Activated T-cell treated with anti-CD3 and anti-CD28 coated beads for 48 hours (primary cell): Measurements from ENCODE around the gene RRAGC.
"Not testable (repeated sequence)": the region's sequence is repeated elsewhere in the genome, so short reads cannot be mapped to it uniquely, and the experiment has no call there.

Experiments
- DNase-seq: peaks from one replicate; pipeline ENCODE4 v3.0.0-alpha.2; 2020; ENCODE audit warnings: low read depth

RRAGC gene

GRCh38 chr1:38817267-38818174 is 42.1 kb downstream of the RRAGC start:
- DNase-seq = no peak

GRCh38 chr1:38815903-38816627 is 43.5 kb downstream of the RRAGC start:
- DNase-seq = no peak

DNA sequence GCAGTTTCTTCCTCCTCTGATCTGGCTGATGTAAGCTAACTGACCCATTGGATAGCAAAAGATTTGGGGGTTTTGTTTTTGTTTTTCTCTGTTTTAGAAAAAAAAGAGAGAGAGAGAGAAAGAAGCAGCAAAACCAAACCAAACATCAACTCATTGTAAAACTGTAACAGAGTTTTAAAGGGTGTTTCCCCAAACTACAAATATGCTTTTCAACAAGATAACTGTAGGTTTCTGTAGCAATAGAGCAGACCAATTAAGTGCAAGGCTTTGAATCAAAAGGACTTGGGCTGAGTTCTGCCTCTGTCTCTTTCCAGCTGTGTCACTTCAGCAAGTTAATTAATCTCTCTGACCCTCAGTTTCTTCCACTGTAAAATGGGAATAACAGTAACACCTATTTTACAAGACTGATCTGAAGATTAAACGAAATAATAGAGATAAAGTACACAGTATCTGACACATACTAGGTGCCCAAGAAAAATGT is 44.5 kb downstream of the RRAGC start:
- no peak for DNase-seq

DNA sequence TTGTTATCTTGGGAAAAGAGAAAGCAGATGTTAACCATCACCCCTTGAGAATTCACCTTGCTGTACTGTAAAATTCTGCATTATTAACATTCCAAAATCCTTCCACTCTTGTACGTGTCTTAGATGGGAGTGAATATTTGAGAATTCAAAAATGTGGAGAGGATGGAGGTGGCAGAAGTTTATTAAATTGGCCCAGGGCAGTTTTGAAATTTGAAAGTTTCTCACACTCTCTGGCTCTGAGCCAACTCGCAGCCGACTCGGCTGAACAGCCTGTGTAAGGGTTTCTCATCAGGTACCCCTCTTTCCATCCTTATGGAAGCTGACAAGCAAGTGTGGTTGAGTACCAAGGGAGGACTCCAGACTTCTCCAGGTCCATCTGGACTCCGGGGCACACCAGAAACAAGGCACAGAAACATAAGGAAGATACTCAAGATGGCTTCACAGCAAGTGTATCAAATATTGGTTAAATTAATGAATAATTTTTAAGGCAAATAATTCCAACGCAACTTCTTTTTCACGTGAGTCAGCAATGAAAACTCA is 45.1 kb downstream of the RRAGC start:
- no peak for DNase-seq

DNA sequence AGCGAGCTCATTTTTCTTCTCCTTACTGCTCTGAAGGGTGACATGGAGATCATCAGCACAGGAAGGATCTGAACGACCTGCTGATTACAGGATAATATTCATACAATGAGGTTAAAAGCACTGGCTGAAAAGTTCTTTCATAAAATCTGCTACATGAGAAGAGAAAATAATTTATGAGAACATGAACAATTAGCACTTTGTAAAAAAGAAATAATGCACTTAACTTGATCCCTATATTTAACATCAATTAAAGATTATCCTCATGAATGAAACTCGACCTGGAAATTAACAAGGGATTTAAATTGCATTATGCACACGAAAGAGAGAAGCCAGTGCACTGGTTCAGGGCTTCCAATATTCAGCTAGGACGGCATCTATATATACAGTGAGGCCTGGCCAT is 46.6 kb downstream of the RRAGC start:
- DNase-seq = no peak

DNA sequence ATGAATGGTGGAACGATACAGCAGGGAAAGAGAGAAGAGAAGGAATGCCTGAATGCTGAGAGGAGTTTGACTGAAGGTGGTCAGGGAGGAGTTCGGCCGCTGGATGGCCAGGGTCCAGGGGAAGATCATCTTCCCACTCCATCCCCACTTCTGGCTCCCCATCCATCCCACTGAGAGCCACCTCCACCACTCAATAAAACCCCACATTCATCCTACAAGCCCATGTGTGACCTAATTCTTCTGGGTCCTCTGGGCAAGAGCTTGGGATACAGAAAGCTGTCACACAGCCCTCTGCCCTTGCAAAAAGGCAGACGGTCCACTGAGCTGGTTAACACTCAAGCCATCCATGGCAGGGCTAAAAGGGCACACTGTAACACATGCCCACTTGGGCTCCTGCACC is 48.1 kb downstream of the RRAGC start:
- DNase-seq = not testable (repeated sequence)

DNA sequence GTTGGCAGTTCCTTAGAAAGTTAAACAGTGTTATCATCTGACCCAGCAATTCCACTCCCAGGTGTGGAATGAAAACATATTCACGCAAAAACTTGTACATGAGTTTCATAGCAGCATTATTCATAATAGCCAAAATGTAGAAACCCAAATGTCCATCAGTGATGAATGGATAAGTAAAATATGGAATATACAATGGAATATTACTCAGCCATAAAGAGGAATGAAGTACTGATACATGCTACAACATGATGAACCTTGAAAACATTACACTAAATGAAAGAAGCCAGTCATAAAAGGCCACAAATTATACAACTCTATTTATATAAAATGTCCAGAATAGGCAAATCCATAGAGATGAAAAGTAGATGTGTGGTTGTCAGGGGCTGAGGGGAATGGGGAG is 53.5 kb downstream of the RRAGC start:
- no peak for DNase-seq

- DNase-seq = no peak
These were observed 54.5 kb downstream of the RRAGC start for GRCh38 chr1:38805036-38805435.

- no peak for DNase-seq
These were observed 55.3 kb downstream of the RRAGC start for GRCh38 chr1:38804062-38804886.

DNA sequence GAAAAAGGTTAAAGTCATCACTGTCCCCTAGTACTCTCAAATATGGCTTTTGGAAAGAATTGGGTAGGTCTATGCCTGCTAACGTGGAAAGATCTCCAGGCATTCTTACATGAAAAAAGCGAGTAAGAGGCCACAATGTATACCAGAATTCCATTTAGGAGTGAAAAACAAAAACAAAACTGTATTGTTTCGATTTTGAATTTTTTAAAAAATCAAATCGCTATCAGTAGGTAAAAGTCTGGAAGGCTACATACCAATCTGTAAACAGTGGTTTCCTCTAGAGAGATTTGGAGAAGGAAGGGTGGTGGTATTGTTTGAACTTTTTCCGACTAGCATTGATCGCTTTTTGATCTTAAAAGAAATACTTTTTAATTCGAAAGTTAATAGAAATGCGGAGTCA is 55.9 kb downstream of the RRAGC start:
- no peak for DNase-seq

- no peak for DNase-seq
These were observed 58.6 kb downstream of the RRAGC start for GRCh38 chr1:38800720-38801671.

GRCh38 chr1:38793299-38793698 is 66.3 kb downstream of the RRAGC start:
- DNase-seq = no peak

- DNase-seq = no peak
These were observed 67.7 kb downstream of the RRAGC start for GRCh38 chr1:38791892-38792291.

- DNase-seq = no peak
These were observed 68.4 kb downstream of the RRAGC start for GRCh38 chr1:38791164-38791515.

- no peak for DNase-seq
These were observed 69.0 kb downstream of the RRAGC start for GRCh38 chr1:38790422-38791163.

DNA sequence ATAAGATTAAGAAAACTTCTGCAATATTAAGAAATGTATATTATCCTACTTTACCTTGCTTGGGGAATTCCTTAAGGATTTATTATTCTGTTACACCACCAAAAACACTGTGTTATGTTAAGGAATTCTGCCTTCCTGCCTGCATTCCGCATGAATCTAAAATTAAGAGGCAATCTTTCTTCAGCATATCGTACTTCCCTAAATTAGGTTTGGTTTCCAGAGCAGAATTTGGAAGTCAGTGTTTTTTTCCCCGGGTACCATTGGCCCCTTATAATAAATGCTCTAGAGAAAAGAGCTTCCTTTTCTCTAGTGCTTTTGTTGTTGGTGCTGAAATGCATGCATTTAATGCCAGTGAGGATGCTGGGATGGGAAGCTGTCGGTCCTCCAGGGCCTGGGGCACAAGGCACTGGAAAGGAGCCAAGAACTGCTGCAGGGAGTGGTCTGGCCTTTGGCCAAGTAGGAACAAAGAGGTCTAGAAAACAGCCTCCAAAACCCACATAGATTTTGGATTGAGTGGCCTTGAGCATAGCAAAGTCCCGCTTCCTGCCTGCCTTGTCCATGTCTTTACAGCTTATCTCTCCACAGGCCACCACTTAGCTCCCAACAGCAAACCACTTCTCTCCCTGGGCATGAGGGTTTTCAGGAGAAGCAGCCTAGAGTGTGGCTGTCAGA is 69.9 kb downstream of the RRAGC start:
- no peak for DNase-seq

DNA sequence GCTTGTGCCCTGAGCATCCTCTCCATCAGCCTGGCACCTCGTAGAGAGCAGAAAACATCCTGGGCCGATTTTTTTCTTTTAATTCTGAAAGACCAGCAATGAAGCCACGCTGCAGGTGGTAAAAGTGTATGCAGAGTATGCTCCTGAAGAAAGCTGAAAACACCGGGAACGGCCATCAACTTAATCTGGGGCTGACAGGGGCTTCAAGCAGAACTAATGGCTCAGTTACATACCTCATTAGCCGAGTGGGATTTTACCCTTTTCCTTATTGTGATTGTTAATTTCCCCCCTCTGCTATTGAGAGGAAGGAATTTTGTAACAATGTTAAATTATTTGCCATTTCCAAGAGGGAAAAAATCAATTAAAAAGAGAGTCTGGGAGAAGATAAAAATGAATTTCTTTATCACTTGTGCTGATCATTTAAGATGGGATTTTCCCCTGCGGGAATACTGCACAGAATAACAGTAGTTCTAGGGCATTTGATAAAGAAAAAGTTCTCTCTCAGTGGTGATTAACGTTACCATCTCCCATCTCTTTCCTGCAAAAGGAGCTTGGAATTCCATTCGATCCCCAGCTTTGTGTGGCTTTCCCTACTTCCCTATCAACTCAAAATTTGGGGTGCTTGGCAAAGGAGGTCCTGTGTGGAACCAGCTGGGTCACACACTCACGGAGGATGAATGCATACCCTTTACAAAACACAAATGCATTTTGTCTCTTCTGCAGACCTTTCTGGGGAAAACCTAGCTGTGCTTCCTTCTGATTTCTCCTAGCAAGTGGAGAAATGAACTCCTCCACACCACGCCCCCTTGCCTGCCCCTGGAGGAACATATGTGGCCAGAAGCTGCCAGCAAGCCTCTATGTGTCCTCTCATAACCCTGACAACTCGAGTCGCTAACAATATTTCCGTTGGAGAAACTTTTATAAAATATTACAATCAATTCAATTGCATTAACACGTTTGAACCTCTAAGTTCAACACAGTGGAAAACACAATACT is 70.9 kb downstream of the RRAGC start:
- DNase-seq = no peak
